ENCODE measurements around the gene NPPA. TPM values are rescaled to one million over a fixed set of nuclear protein-coding genes. Genes with fewer than 3 reads are reported as not detected.
A peak's percentile ranks its signal among the peaks of the same experiment; 100 is the strongest.

NPPA gene
- total and polyA plus RNA-seq, 9 of the 15 experiments (the other 6 are each of a cell fraction or from before 2014, with no cell fraction given) = not detected

GRCh38 chr1:11800756-11801433, 46.7 kb downstream of the NPPA start (continued):
- TF ChIP-seq GABPB1 (CRISPR knock-in tag; IDR thresholded peaks at IDR 0.05) = peak; percentile 68; the same call in 1 of the 2 replicates
- no peak for TF ChIP-seq HEY1 (CRISPR knock-in tag; IDR thresholded peaks at IDR 0.05; ENCODE audit: borderline replicate concordance)
- TF ChIP-seq ZNF431 (CRISPR knock-in tag; IDR thresholded peaks at IDR 0.05) = no peak
- no peak for TF ChIP-seq ID3 (CRISPR knock-in tag; IDR thresholded peaks at IDR 0.05)
- TF ChIP-seq ID3 (tag; IDR thresholded peaks at IDR 0.05) = no peak
- TF ChIP-seq SMARCC2 (IDR thresholded peaks at IDR 0.05; ENCODE audit: low read depth) = no peak
- peak; percentile 91 for TF ChIP-seq JUND (IDR thresholded peaks at IDR 0.05; ENCODE audit: borderline replicate concordance, low read depth, low read length)
- TF ChIP-seq JUND (tag; IDR thresholded peaks at IDR 0.05; ENCODE audit: borderline replicate concordance, low read depth, low read length) = peak; percentile 67; the same call in 1 of the 3 replicates
- TF ChIP-seq HNRNPL (IDR thresholded peaks at IDR 0.05; ENCODE audit: low read depth, low read length) = no peak
- 0 out of 2 replicates have a peak, but pooled peaks have one; percentile 48 for TF ChIP-seq POLR2AphosphoS2 (IDR thresholded peaks at IDR 0.05; ENCODE audit: low read length)
- no peak for TF ChIP-seq KDM4B (IDR thresholded peaks at IDR 0.05; ENCODE audit: borderline replicate concordance in 2 of 2, low read depth in 1 of 2)
- no peak for TF ChIP-seq KLF6 (CRISPR knock-in tag; IDR thresholded peaks at IDR 0.05; ENCODE audit: borderline replicate concordance)
- no peak for TF ChIP-seq NR2C1 (IDR thresholded peaks at IDR 0.05)
- TF ChIP-seq NR2C1 (tag; IDR thresholded peaks at IDR 0.05) = peak; percentile 68
- peak; percentile 66 for TF ChIP-seq ZNF175 (CRISPR knock-in tag; IDR thresholded peaks at IDR 0.05; ENCODE audit: low read depth)
- no peak for TF ChIP-seq ZNF274 (IDR thresholded peaks at IDR 0.05; ENCODE audit: borderline replicate concordance, low read depth, low read length)
- no peak for TF ChIP-seq CBFA2T3 (IDR thresholded peaks at IDR 0.05)
- no peak for TF ChIP-seq KAT8 (IDR thresholded peaks at IDR 0.05; ENCODE audit: low read depth)
- no peak for TF ChIP-seq ATF6 (CRISPR knock-in tag; IDR thresholded peaks at IDR 0.05)
- TF ChIP-seq PRDM10 (IDR thresholded peaks at IDR 0.05; ENCODE audit: partially characterized antibody) = no peak
- no peak for TF ChIP-seq BRCA1 (IDR thresholded peaks at IDR 0.05)
- TF ChIP-seq BRCA1 (CRISPR knock-in tag; IDR thresholded peaks at IDR 0.05) = no peak
- no peak for TF ChIP-seq RBM14 (IDR thresholded peaks at IDR 0.05; ENCODE audit: borderline replicate concordance, insufficient read depth, low read depth, low read length)
- peak; percentile 6; the same call in 1 of the 2 replicates for TF ChIP-seq ELF4 (CRISPR knock-in tag; IDR thresholded peaks at IDR 0.05)
- no peak for TF ChIP-seq NBN (IDR thresholded peaks at IDR 0.05; ENCODE audit: low read depth)

All from K562 (cell line).